Vagina (tissue), 2 donors: ENCODE results near the gene AHCY. TPM values are rescaled to one million over a fixed set of nuclear protein-coding genes. Genes with fewer than 3 reads are reported as not detected.
"Not testable (repeated sequence)": the region's sequence is repeated elsewhere in the genome, so short reads cannot be mapped to it uniquely, and the experiment has no call there.

Source experiments
- DNase-seq, 2 donors: peaks; one replicate each; pipeline ENCODE4 v3.0.0-alpha.2; 2017; ENCODE audit errors: extremely low spot score in 2 of 2
- H3K27ac ChIP-seq: fragments of 200-600 bp; sonication (generic); one replicate; pipeline ENCODE4 v1.5.1; 2019
- H3K27me3 ChIP-seq: fragments of 200-600 bp; sonication (generic); one replicate; pipeline ENCODE4 v1.5.1; 2019
- H3K36me3 ChIP-seq, 2 donors: fragments of 200-600 bp; sonication (generic); one replicate each; pipeline ENCODE4 v1.5.1; 2017 to 2019
- H3K4me1 ChIP-seq: fragments of 200-600 bp; sonication (generic); one replicate; pipeline ENCODE4 v1.5.1; 2019
- H3K4me3 ChIP-seq, 2 donors: fragments of 200-600 bp; sonication (generic); 1 replicate in 1 of 2; 2 replicates in 1 of 2; pipeline ENCODE4 v1.5.1; 2016 to 2019
- H3K9me3 ChIP-seq: fragments of 200-600 bp; sonication (generic); one replicate; pipeline ENCODE4 v1.5.1; 2019
- CTCF ChIP-seq, 3 experiments: fragments of 450-650 bp in 2 of 3; fragments of 200-600 bp in 1 of 3; sonication (generic) in 1 of 3; IDR thresholded peaks; one replicate each; pipeline ENCODE4 v1.5.1; 2017 to 2019; ENCODE audit warnings: antibody characterized with exemption in 3 of 3, mild to moderate bottlenecking in 2 of 3, moderate library complexity in 2 of 3
- POLR2A ChIP-seq, 2 donors: fragments of 450-650 bp; IDR thresholded peaks; one replicate each; pipeline ENCODE4 v1.6.1; 2017; ENCODE audit warnings: antibody characterized with exemption in 2 of 2, mild to moderate bottlenecking in 2 of 2, moderate library complexity in 2 of 2
- POLR2AphosphoS5 ChIP-seq, 2 donors: sonication (generic); formaldehyde crosslinking; IDR thresholded peaks; one replicate each; pipeline ENCODE4 v1.9.0; 2017; ENCODE audit warnings: antibody characterized with exemption in 2 of 2, mild to moderate bottlenecking in 2 of 2, low read depth in 1 of 2; ENCODE audit not compliant: insufficient read depth in 1 of 2
- intact Hi-C: fragments of 100-400 bp; cut with DNase I; formaldehyde crosslinking; loops from one replicate; pipeline ENCODE4 v1.15.1; 2023
- total RNA-seq: library from RNA; depleted of rRNA; stranded (reverse); fragments of >200 nt; gene quantifications from one replicate; pipeline ENCODE4 v1.2.3, GENCODE V29; 2016

AHCY gene
- total RNA-seq, 1 donor from 2014 or later: 98.2 TPM

GRCh38 chr20:34344238-34344637 lies 41.1 kb upstream of the AHCY start:
- no peaks in the 10 kb centered on the region for H3K9me3 ChIP-seq
- no peaks in the 10 kb centered on the region for H3K27me3 ChIP-seq
- H3K27ac ChIP-seq: no peak overlapping the region
- no peak for DNase-seq
- no peaks in the 10 kb centered on the region for H3K36me3 ChIP-seq
- TF ChIP-seq CTCF (IDR thresholded peaks at IDR 0.05): no peak
- TF ChIP-seq POLR2AphosphoS5 (IDR thresholded peaks at IDR 0.05; ENCODE audit: insufficient read depth in 1 of 2, low read depth in 1 of 2): no peak
- no peak for TF ChIP-seq POLR2A (IDR thresholded peaks at IDR 0.05)
- intact Hi-C loops: no loop called here
- H3K4me3 ChIP-seq: no peak overlapping the region
- no peaks in the 10 kb centered on the region for H3K4me1 ChIP-seq

- Histone ChIP-seq H3K9me3 (no peaks in the 10 kb centered on the region), H3K27ac (no peak overlapping the region), H3K4me1 (no peaks in the 10 kb centered on the region), H3K27me3 (no peaks in the 10 kb centered on the region), H3K36me3 (no peaks in the 10 kb centered on the region), H3K4me3 (no peak overlapping the region)
- no peak for TF ChIP-seq POLR2AphosphoS5 (IDR thresholded peaks at IDR 0.05; ENCODE audit: insufficient read depth in 1 of 2, low read depth in 1 of 2)
- no peak for TF ChIP-seq CTCF (IDR thresholded peaks at IDR 0.05)
- TF ChIP-seq POLR2A (IDR thresholded peaks at IDR 0.05): no peak
- no peak for DNase-seq
- intact Hi-C loops: no loop called here
Observed at GRCh38 chr20:34343458-34344211, 40.5 kb upstream of the AHCY start.

GRCh38 chr20:34341199-34341598 lies 38.0 kb upstream of the AHCY start:
- H3K4me3 ChIP-seq, intact Hi-C loops, H3K36me3 ChIP-seq, H3K9me3 ChIP-seq, H3K27me3 ChIP-seq, H3K4me1 ChIP-seq, DNase-seq, H3K27ac ChIP-seq: not testable (repeated sequence)

GRCh38 chr20:34340726-34341125 lies 37.6 kb upstream of the AHCY start:
- not testable (repeated sequence) for H3K27ac ChIP-seq, H3K9me3 ChIP-seq, H3K4me3 ChIP-seq, H3K36me3 ChIP-seq, DNase-seq, H3K4me1 ChIP-seq, H3K27me3 ChIP-seq
- intact Hi-C loops: loop anchor here (1.0 kb wide), 1 partner anchor 9 kb away; no protein-coding TSS in a partner anchor

GRCh38 chr20:34337982-34338726 lies 35.0 kb upstream of the AHCY start:
- H3K4me1 ChIP-seq: peaks cover 7% of the 10 kb centered on the region
- H3K4me3 ChIP-seq: no peak overlapping the region
- no peaks in the 10 kb centered on the region for H3K27me3 ChIP-seq
- intact Hi-C loops: no loop called here
- H3K36me3 ChIP-seq: no peaks in the 10 kb centered on the region
- no peak overlapping the region for H3K27ac ChIP-seq
- TF ChIP-seq CTCF (IDR thresholded peaks at IDR 0.05): no peak
- no peak for TF ChIP-seq POLR2A (IDR thresholded peaks at IDR 0.05)
- no peak for TF ChIP-seq POLR2AphosphoS5 (IDR thresholded peaks at IDR 0.05; ENCODE audit: insufficient read depth in 1 of 2, low read depth in 1 of 2)
- no peak for DNase-seq
- H3K9me3 ChIP-seq: no peaks in the 10 kb centered on the region

- Histone ChIP-seq H3K27ac (no peak overlapping the region), H3K36me3 (no peaks in the 10 kb centered on the region), H3K4me3 (no peak overlapping the region), H3K27me3 (no peaks in the 10 kb centered on the region), H3K4me1 (peaks cover 7% of the 10 kb centered on the region), H3K9me3 (no peaks in the 10 kb centered on the region)
- DNase-seq: no peak
- no peak for TF ChIP-seq POLR2A (IDR thresholded peaks at IDR 0.05)
- TF ChIP-seq POLR2AphosphoS5 (IDR thresholded peaks at IDR 0.05; ENCODE audit: insufficient read depth in 1 of 2, low read depth in 1 of 2): no peak
- no peak for TF ChIP-seq CTCF (IDR thresholded peaks at IDR 0.05)
- intact Hi-C loops: no loop called here
Observed at GRCh38 chr20:34337544-34337943, 34.4 kb upstream of the AHCY start.
